ENCODE results near the gene DCAF5.

GRCh38 chr14:69129264-69129880, 23.5 kb downstream of the DCAF5 start:
- peak; percentile 99 for TF ChIP-seq CTCF (IDR thresholded peaks at IDR 0.05)
- no peak for TF ChIP-seq ZFX (IDR thresholded peaks at IDR 0.05; ENCODE audit: borderline replicate concordance)
